SIG-M5 (cell line): ENCODE results near the gene ST6GALNAC6.

Source experiments
- DNase-seq: peaks from one replicate; lab custom pipeline; 2025; lab: John Stamatoyannopoulos, UW

The ST6GALNAC6 gene

GRCh38 chr9:127934248-127934647 lies 34.8 kb upstream of the ST6GALNAC6 start:
- DNase-seq, result no peak

GRCh38 chr9:127931092-127931881 lies 31.9 kb upstream of the ST6GALNAC6 start:
- DNase-seq, result no peak

- DNase-seq, result no peak
These were observed 31.1 kb upstream of the ST6GALNAC6 start, which contains the start of gene PIP5KL1 for GRCh38 chr9:127930231-127931091. Gene PIP5KL1, minus strand, starts transcription at chr9:127930777. Its CDS starts 25 bp downstream, at chr9:127930752.

GRCh38 chr9:127929625-127929979 lies 30.2 kb upstream of the ST6GALNAC6 start:
- DNase-seq, result no peak

- DNase-seq, result no peak
These were observed 29.5 kb upstream of the ST6GALNAC6 start for GRCh38 chr9:127928676-127929624.

GRCh38 chr9:127927988-127928675 lies 28.7 kb upstream of the ST6GALNAC6 start:
- no peak for DNase-seq

- no peak for DNase-seq
These were observed 28.0 kb upstream of the ST6GALNAC6 start for GRCh38 chr9:127927201-127927987.

GRCh38 chr9:127926906-127927200 lies 27.4 kb upstream of the ST6GALNAC6 start:
- no peak for DNase-seq

GRCh38 chr9:127925959-127926905 lies 26.8 kb upstream of the ST6GALNAC6 start:
- DNase-seq, result no peak

- no peak for DNase-seq
These were observed 25.5 kb upstream of the ST6GALNAC6 start for GRCh38 chr9:127924736-127925444.

GRCh38 chr9:127923771-127924170 lies 24.4 kb upstream of the ST6GALNAC6 start:
- DNase-seq, result no peak

- DNase-seq, result no peak
These were observed 23.6 kb upstream of the ST6GALNAC6 start for GRCh38 chr9:127923046-127923445.

- DNase-seq, result no peak
These were observed 22.2 kb upstream of the ST6GALNAC6 start for GRCh38 chr9:127921557-127922120.

- DNase-seq, result no peak
These were observed 21.4 kb upstream of the ST6GALNAC6 start for GRCh38 chr9:127920794-127921193.

- no peak for DNase-seq
These were observed 19.9 kb upstream of the ST6GALNAC6 start for GRCh38 chr9:127919253-127919815.

GRCh38 chr9:127918183-127919107 lies 19.0 kb upstream of the ST6GALNAC6 start:
- DNase-seq, result no peak

- no peak for DNase-seq
These were observed 18.2 kb upstream of the ST6GALNAC6 start for GRCh38 chr9:127917603-127918002.
